GM19468 (cell line): ENCODE data around the gene CPSF4.

Source experiments
- ATAC-seq: cut with Tn5 transposase; IDR thresholded peaks from one replicate; pipeline ENCODE4 v1.9.1; 2021; ENCODE audit warnings: mild to moderate bottlenecking, moderate library complexity, moderate number of reproducible peaks; ENCODE audit not compliant: unreplicated experiment; ENCODE audit errors: extremely low read depth

CPSF4 gene

GRCh38 chr7:99440195-99440594 is 1.5 kb downstream of the CPSF4 start:
- ATAC-seq, result no peak

GRCh38 chr7:99446096-99446495 is 7.4 kb downstream of the CPSF4 start:
- no peak for ATAC-seq

GRCh38 chr7:99447943-99448342 is 9.2 kb downstream of the CPSF4 start:
- ATAC-seq, result no peak

GRCh38 chr7:99448855-99449254 is 10.1 kb downstream of the CPSF4 start:
- no peak for ATAC-seq

- no peak for ATAC-seq
Observed at GRCh38 chr7:99449326-99449725, 10.6 kb downstream of the CPSF4 start.

GRCh38 chr7:99451936-99452335 is 13.2 kb downstream of the CPSF4 start:
- no peak for ATAC-seq

GRCh38 chr7:99452541-99452940 is 13.8 kb downstream of the CPSF4 start:
- no peak for ATAC-seq

- ATAC-seq, result no peak
Observed at GRCh38 chr7:99453105-99453504, 14.4 kb downstream of the CPSF4 start.

GRCh38 chr7:99455874-99456273 is 17.1 kb downstream of the CPSF4 start:
- ATAC-seq, result no peak

GRCh38 chr7:99456288-99456687 is 17.5 kb downstream of the CPSF4 start:
- no peak for ATAC-seq

- ATAC-seq, result no peak
Observed at GRCh38 chr7:99457050-99457649, 18.4 kb downstream of the CPSF4 start.

GRCh38 chr7:99457650-99458493 is 19.1 kb downstream of the CPSF4 start:
- ATAC-seq, result no peak

- ATAC-seq, result no peak
Observed at GRCh38 chr7:99459087-99459486, 20.3 kb downstream of the CPSF4 start.

- no peak for ATAC-seq
Observed at GRCh38 chr7:99460651-99461050, 21.9 kb downstream of the CPSF4 start.

GRCh38 chr7:99461221-99461620 is 22.5 kb downstream of the CPSF4 start:
- ATAC-seq, result no peak

GRCh38 chr7:99465421-99465768 is 26.7 kb downstream of the CPSF4 start:
- no peak for ATAC-seq

GRCh38 chr7:99468336-99468918 is 29.7 kb downstream of the CPSF4 start:
- ATAC-seq, result no peak

- no peak for ATAC-seq
Observed at GRCh38 chr7:99469381-99470065, 30.8 kb downstream of the CPSF4 start.

GRCh38 chr7:99472561-99473314 is 34.0 kb downstream of the CPSF4 start, which contains the start of gene ZNF789:
TSS of gene ZNF789 (plus strand) at chr7:99472890. CDS start at chr7:99476457, 3,567 bp downstream.
- ATAC-seq, result peak; percentile 82

GRCh38 chr7:99473315-99473596 is 34.5 kb downstream of the CPSF4 start:
- no peak for ATAC-seq
